ENCODE measurements around the gene ADAMTSL2.

Gene ADAMTSL2

DNA sequence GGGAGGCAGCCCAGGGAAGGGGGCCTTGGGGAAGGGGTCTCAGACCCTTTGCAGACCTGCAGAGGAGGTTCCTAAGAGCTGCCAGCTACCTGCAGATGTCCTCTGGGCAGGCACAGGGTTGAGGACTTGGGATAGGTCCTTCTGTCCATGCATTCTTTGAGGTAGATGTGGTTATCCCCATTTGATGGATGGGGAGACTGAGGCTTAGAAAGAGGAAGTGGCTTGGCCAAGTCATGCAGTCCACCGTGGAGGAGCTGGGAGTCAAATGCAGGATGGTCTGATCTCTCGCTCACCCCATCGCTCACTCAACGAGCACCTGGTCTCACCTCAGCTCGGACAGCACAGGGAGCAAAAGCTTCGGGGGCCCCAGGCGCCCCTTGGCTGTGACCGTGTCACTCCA is 20.2 kb downstream of the ADAMTSL2 start:
- Histone ChIP-seq H3K9me3 (ENCODE audit: control insufficient read depth in 5 of 5, low read length in 5 of 5) (no peaks in the 10 kb centered on the region), H3K4me3 (ENCODE audit: low read depth in 1 of 5, low read length in 5 of 5) (no peak overlapping the region), H3K36me3 (ENCODE audit: control insufficient read depth in 5 of 5, insufficient read depth in 5 of 5, low read length in 5 of 5) (no peaks in the 10 kb centered on the region), H3K4me1 (ENCODE audit: control insufficient read depth in 5 of 5, insufficient read depth in 5 of 5, low read length in 5 of 5) (peaks cover 0 to 19% (median 15%) of the 10 kb centered on the region in 5 donors), H3K27ac (ENCODE audit: low read depth, low read length) (no peak overlapping the region), H3K27me3 (ENCODE audit: control insufficient read depth in 5 of 5, insufficient read depth in 4 of 5, low read length in 5 of 5) (peaks cover 0 to 1% (median 0%) of the 10 kb centered on the region in 5 donors), H3K9ac (ENCODE audit: low read length in 5 of 5) (no peak overlapping the region)

- Histone ChIP-seq H3K36me3 (ENCODE audit: control insufficient read depth in 5 of 5, insufficient read depth in 5 of 5, low read length in 5 of 5) (no peaks in the 10 kb centered on the region), H3K9ac (ENCODE audit: low read length in 5 of 5) (no peak overlapping the region), H3K27me3 (ENCODE audit: control insufficient read depth in 5 of 5, insufficient read depth in 4 of 5, low read length in 5 of 5) (peaks cover 0 to 12% (median 4%) of the 10 kb centered on the region in 5 donors), H3K27ac (ENCODE audit: low read depth, low read length) (no peak overlapping the region), H3K4me3 (ENCODE audit: low read depth in 1 of 5, low read length in 5 of 5) (no peak overlapping the region), H3K9me3 (ENCODE audit: control insufficient read depth in 5 of 5, low read length in 5 of 5) (no peaks in the 10 kb centered on the region), H3K4me1 (ENCODE audit: control insufficient read depth in 5 of 5, insufficient read depth in 5 of 5, low read length in 5 of 5) (peaks cover 0 to 28% (median 15%) of the 10 kb centered on the region in 5 donors)
Measured at GRCh38 chr9:133556354-133556753, 21.9 kb downstream of the ADAMTSL2 start.

DNA sequence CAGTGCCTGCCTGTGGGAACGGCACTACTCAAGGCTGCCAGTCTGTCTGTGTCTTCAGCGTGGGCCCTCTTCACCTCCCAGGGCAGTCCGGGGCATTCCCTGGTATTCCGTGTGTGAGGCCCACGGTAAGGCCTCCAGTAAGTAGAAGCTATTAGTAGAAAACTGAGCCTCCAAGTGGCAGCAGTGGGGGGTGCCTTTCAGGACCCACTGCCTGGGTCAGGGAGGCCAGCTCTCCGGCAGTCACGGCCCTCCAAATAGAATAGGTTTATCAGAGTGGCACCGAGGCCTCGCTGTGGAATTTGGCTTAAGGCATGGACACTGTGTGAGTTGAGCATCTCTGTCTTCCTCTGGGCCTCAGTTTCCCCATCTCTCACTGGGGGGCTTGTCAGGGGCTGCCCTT is 23.1 kb downstream of the ADAMTSL2 start:
- H3K9me3 ChIP-seq (ENCODE audit: control insufficient read depth in 5 of 5, low read length in 5 of 5), result no peaks in the 10 kb centered on the region
- peaks cover 0 to 28% (median 15%) of the 10 kb centered on the region in 5 donors for H3K4me1 ChIP-seq (ENCODE audit: control insufficient read depth in 5 of 5, insufficient read depth in 5 of 5, low read length in 5 of 5)
- H3K27ac ChIP-seq (ENCODE audit: low read depth, low read length), result no peak overlapping the region
- H3K9ac ChIP-seq (ENCODE audit: low read length in 5 of 5), result no peak overlapping the region
- no peaks in the 10 kb centered on the region for H3K36me3 ChIP-seq (ENCODE audit: control insufficient read depth in 5 of 5, insufficient read depth in 5 of 5, low read length in 5 of 5)
- H3K4me3 ChIP-seq (ENCODE audit: low read depth in 1 of 5, low read length in 5 of 5), result no peak overlapping the region
- H3K27me3 ChIP-seq (ENCODE audit: control insufficient read depth in 5 of 5, insufficient read depth in 4 of 5, low read length in 5 of 5), result peaks cover 0 to 15% (median 4%) of the 10 kb centered on the region in 5 donors

GRCh38 chr9:133558191-133559126 is 24.0 kb downstream of the ADAMTSL2 start:
- Histone ChIP-seq H3K4me3 (ENCODE audit: low read depth in 1 of 5, low read length in 5 of 5) (peak overlapping the region in 4 of 5 donors; percentile 18 to 42 (median 38)), H3K27me3 (ENCODE audit: control insufficient read depth in 5 of 5, insufficient read depth in 4 of 5, low read length in 5 of 5) (peaks cover 6 to 20% (median 9%) of the 10 kb centered on the region in 5 donors), H3K9ac (ENCODE audit: low read length in 5 of 5) (no peak overlapping the region), H3K9me3 (ENCODE audit: control insufficient read depth in 5 of 5, low read length in 5 of 5) (no peaks in the 10 kb centered on the region), H3K36me3 (ENCODE audit: control insufficient read depth in 5 of 5, insufficient read depth in 5 of 5, low read length in 5 of 5) (no peaks in the 10 kb centered on the region), H3K27ac (ENCODE audit: low read depth, low read length) (no peak overlapping the region), H3K4me1 (ENCODE audit: control insufficient read depth in 5 of 5, insufficient read depth in 5 of 5, low read length in 5 of 5) (peaks cover 5 to 34% (median 21%) of the 10 kb centered on the region in 5 donors)

GRCh38 chr9:133560311-133560710 is 25.8 kb downstream of the ADAMTSL2 start:
- H3K9me3 ChIP-seq (ENCODE audit: control insufficient read depth in 5 of 5, low read length in 5 of 5), result no peaks in the 10 kb centered on the region
- H3K36me3 ChIP-seq (ENCODE audit: control insufficient read depth in 5 of 5, insufficient read depth in 5 of 5, low read length in 5 of 5), result no peaks in the 10 kb centered on the region
- peaks cover 8 to 26% (median 17%) of the 10 kb centered on the region in 5 donors for H3K27me3 ChIP-seq (ENCODE audit: control insufficient read depth in 5 of 5, insufficient read depth in 4 of 5, low read length in 5 of 5)
- no peak overlapping the region for H3K4me3 ChIP-seq (ENCODE audit: low read depth in 1 of 5, low read length in 5 of 5)
- peaks cover 5 to 37% (median 28%) of the 10 kb centered on the region in 5 donors for H3K4me1 ChIP-seq (ENCODE audit: control insufficient read depth in 5 of 5, insufficient read depth in 5 of 5, low read length in 5 of 5)
- no peak overlapping the region for H3K27ac ChIP-seq (ENCODE audit: low read depth, low read length)
- H3K9ac ChIP-seq (ENCODE audit: low read length in 5 of 5), result no peak overlapping the region

DNA sequence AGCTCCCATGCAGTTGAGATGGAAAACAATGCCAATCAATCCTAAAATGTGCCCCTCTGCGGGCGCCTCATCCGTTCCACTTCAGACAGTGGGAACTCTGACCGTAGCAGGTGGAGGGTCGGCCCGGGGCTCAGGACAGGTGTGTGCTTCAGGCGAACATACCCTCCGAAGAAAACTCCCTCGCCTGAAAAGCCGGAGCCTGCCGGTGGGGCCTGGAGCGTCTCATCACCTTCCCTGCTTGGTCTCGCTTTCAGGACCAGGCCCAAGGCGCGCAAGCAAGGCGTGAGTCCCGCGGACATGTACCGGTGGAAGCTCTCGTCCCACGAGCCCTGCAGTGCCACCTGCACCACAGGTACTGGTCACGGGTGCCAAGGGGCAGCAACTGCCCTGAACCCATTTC is 26.4 kb downstream of the ADAMTSL2 start:
- Histone ChIP-seq H3K4me1 (ENCODE audit: control insufficient read depth in 5 of 5, insufficient read depth in 5 of 5, low read length in 5 of 5) (peaks cover 5 to 44% (median 34%) of the 10 kb centered on the region in 5 donors), H3K9ac (ENCODE audit: low read length in 5 of 5) (no peak overlapping the region), H3K36me3 (ENCODE audit: control insufficient read depth in 5 of 5, insufficient read depth in 5 of 5, low read length in 5 of 5) (no peaks in the 10 kb centered on the region), H3K9me3 (ENCODE audit: control insufficient read depth in 5 of 5, low read length in 5 of 5) (no peaks in the 10 kb centered on the region), H3K4me3 (ENCODE audit: low read depth in 1 of 5, low read length in 5 of 5) (no peak overlapping the region), H3K27me3 (ENCODE audit: control insufficient read depth in 5 of 5, insufficient read depth in 4 of 5, low read length in 5 of 5) (peaks cover 8 to 31% (median 19%) of the 10 kb centered on the region in 5 donors), H3K27ac (ENCODE audit: low read depth, low read length) (no peak overlapping the region)

DNA sequence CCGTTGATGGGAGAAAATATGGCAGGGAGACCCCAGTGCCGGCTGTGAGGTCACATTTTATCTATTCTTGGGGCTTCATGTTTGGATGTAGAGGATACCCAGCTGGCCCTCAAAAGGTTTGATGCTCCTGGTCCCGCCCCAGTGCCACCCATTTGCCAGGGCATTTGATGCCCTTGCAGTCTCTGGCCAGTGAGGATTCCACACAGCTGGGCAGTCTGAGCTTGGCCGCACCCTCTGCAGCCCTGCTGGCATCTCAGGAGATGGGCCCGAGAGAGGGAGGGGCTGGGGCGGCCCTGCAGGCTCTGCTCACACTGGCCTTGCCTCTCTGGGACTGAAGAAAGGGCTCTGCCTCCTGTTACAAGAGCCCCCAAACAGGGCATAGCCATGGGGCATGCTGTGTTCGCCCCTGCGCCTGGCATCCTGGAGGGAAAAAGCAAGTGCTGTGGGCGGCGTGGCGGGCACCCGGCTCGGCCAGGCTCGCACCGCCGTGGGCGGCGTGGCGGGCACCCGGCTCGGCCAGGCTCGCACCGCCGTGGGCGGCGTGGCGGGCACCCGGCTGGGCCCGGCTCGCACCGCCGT is 27.6 kb downstream of the ADAMTSL2 start:
- Histone ChIP-seq H3K9ac (ENCODE audit: low read length in 5 of 5) (no peak overlapping the region), H3K4me3 (ENCODE audit: low read depth in 1 of 5, low read length in 5 of 5) (no peak overlapping the region), H3K36me3 (ENCODE audit: control insufficient read depth in 5 of 5, insufficient read depth in 5 of 5, low read length in 5 of 5) (no peaks in the 10 kb centered on the region), H3K4me1 (ENCODE audit: control insufficient read depth in 5 of 5, insufficient read depth in 5 of 5, low read length in 5 of 5) (peaks cover 5 to 44% (median 34%) of the 10 kb centered on the region in 5 donors), H3K27me3 (ENCODE audit: control insufficient read depth in 5 of 5, insufficient read depth in 4 of 5, low read length in 5 of 5) (peaks cover 9 to 31% (median 19%) of the 10 kb centered on the region in 5 donors), H3K27ac (ENCODE audit: low read depth, low read length) (no peak overlapping the region), H3K9me3 (ENCODE audit: control insufficient read depth in 5 of 5, low read length in 5 of 5) (no peaks in the 10 kb centered on the region)

GRCh38 chr9:133562611-133563290 is 28.2 kb downstream of the ADAMTSL2 start:
- H3K4me3 ChIP-seq (ENCODE audit: low read depth in 1 of 5, low read length in 5 of 5), result peak overlapping the region in 1 of 5 donors; percentile 22
- H3K9ac ChIP-seq (ENCODE audit: low read length in 5 of 5), result peak overlapping the region in 1 of 5 donors; percentile 39
- no peaks in the 10 kb centered on the region for H3K36me3 ChIP-seq (ENCODE audit: control insufficient read depth in 5 of 5, insufficient read depth in 5 of 5, low read length in 5 of 5)
- peaks cover 5 to 40% (median 33%) of the 10 kb centered on the region in 5 donors for H3K4me1 ChIP-seq (ENCODE audit: control insufficient read depth in 5 of 5, insufficient read depth in 5 of 5, low read length in 5 of 5)
- no peak overlapping the region for H3K27ac ChIP-seq (ENCODE audit: low read depth, low read length)
- peaks cover 9 to 36% (median 19%) of the 10 kb centered on the region in 5 donors for H3K27me3 ChIP-seq (ENCODE audit: control insufficient read depth in 5 of 5, insufficient read depth in 4 of 5, low read length in 5 of 5)
- H3K9me3 ChIP-seq (ENCODE audit: control insufficient read depth in 5 of 5, low read length in 5 of 5), result no peaks in the 10 kb centered on the region

DNA sequence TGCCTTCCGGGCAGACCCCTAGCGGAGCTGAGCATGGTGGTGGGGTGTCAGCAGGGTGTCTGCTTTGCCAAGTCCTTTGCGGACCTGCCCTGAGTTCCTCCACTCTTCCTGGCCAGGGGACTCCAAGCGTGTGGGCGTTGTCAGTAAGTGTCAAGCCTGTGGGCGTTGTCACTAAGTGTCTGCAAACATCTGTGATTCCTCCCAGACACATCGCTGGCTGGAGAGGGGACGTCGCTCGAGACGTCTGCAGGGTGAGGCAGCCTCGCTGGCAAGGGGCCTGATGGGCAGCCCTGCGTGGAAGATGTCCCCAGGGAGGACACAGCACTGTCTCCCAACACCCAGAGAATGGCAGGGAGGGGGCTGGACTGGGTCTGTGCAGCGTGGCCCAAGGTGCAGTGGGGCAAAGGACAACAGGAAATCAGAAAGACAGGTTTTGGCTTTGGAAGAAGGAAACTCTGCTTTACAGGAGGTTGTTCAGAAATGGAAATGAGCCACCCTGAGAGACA is 28.8 kb downstream of the ADAMTSL2 start:
- Histone ChIP-seq H3K4me1 (ENCODE audit: control insufficient read depth in 5 of 5, insufficient read depth in 5 of 5, low read length in 5 of 5) (peaks cover 5 to 34% (median 27%) of the 10 kb centered on the region in 5 donors), H3K9ac (ENCODE audit: low read length in 5 of 5) (peak overlapping the region in 1 of 5 donors; percentile 39), H3K9me3 (ENCODE audit: control insufficient read depth in 5 of 5, low read length in 5 of 5) (no peaks in the 10 kb centered on the region), H3K4me3 (ENCODE audit: low read depth in 1 of 5, low read length in 5 of 5) (peak overlapping the region in 1 of 5 donors; percentile 22), H3K36me3 (ENCODE audit: control insufficient read depth in 5 of 5, insufficient read depth in 5 of 5, low read length in 5 of 5) (no peaks in the 10 kb centered on the region), H3K27me3 (ENCODE audit: control insufficient read depth in 5 of 5, insufficient read depth in 4 of 5, low read length in 5 of 5) (peaks cover 9 to 37% (median 21%) of the 10 kb centered on the region in 5 donors), H3K27ac (ENCODE audit: low read depth, low read length) (no peak overlapping the region)

All from subcutaneous abdominal adipose tissue (tissue), 5 donors.